ENCODE measurements around the gene SMIM1.

DNA sequence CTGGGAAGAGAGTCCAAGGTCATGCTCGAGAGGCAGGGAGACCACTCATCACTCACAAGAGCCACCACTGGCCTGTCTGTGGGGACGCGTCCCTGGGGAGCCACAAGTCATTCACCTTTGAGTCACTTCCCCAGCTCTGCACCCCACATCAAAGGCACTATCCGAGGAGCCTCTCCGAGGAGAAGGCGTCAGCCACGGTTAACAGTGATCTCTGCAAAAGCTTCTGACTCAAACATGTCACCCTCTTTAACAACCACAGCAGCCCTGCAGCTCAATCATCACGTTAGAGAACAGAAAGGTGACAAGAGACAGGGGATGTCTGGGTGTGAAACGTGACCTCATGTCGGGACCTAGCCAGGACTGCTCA, 14.8 kb downstream of the SMIM1 start:
- TF ChIP-seq POLR2A (IDR thresholded peaks at IDR 0.05) (no peak), EP300 (IDR thresholded peaks at IDR 0.05) (no peak)
- TF ChIP-seq, protein P1, sequence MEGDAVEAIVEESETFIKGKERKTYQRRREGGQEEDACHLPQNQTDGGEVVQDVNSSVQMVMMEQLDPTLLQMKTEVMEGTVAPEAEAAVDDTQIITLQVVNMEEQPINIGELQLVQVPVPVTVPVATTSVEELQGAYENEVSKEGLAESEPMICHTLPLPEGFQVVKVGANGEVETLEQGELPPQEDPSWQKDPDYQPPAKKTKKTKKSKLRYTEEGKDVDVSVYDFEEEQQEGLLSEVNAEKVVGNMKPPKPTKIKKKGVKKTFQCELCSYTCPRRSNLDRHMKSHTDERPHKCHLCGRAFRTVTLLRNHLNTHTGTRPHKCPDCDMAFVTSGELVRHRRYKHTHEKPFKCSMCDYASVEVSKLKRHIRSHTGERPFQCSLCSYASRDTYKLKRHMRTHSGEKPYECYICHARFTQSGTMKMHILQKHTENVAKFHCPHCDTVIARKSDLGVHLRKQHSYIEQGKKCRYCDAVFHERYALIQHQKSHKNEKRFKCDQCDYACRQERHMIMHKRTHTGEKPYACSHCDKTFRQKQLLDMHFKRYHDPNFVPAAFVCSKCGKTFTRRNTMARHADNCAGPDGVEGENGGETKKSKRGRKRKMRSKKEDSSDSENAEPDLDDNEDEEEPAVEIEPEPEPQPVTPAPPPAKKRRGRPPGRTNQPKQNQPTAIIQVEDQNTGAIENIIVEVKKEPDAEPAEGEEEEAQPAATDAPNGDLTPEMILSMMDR (IDR thresholded peaks at IDR 0.05), result no peak

All from tibial nerve (tissue), 4 donors.